Fibroblast of villous mesenchyme (primary cell): ENCODE data around the gene SPAAR. TPM values are rescaled to one million over a fixed set of nuclear protein-coding genes. Genes with fewer than 3 reads are reported as not detected.

Experiments
- DNase-seq: peaks from one replicate; pipeline ENCODE4 v3.0.0-alpha.2; 2010; ENCODE audit warnings: low read depth
- H3K4me3 ChIP-seq: 2 replicates; pipeline ENCODE4 v1.5.1; 2011; ENCODE audit warnings: low read depth, mild to moderate bottlenecking, low read length
- CTCF ChIP-seq: IDR thresholded peaks from 2 replicates; pipeline ENCODE4 v1.5.1; 2012; ENCODE audit warnings: low read depth, mild to moderate bottlenecking, low read length; ENCODE audit not compliant: insufficient read depth
- total RNA-seq: library from RNA; depleted of rRNA; stranded (reverse); fragments of >200 nt; gene quantifications from 2 replicates; pipeline ENCODE4 v1.2.3, GENCODE V29; 2012

The SPAAR gene
- total RNA-seq, 1 donor: not detected

DNA sequence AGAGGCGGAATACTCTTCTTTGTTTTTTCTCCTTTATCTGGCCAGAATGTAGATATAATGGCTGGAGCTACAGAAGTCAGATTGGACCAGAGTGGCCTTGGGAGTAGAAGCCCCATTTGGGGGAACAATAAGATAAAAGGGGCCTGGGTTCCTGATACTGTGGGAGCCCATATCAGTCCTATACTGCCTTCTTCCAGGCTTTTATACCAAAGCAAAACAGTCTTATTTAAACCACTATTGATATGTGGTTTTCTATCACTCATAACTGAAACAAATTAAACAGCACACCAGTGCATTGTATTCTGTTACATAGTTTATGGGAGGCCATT, 14.3 kb downstream of the SPAAR start:
- no peak overlapping the region for H3K4me3 ChIP-seq

DNA sequence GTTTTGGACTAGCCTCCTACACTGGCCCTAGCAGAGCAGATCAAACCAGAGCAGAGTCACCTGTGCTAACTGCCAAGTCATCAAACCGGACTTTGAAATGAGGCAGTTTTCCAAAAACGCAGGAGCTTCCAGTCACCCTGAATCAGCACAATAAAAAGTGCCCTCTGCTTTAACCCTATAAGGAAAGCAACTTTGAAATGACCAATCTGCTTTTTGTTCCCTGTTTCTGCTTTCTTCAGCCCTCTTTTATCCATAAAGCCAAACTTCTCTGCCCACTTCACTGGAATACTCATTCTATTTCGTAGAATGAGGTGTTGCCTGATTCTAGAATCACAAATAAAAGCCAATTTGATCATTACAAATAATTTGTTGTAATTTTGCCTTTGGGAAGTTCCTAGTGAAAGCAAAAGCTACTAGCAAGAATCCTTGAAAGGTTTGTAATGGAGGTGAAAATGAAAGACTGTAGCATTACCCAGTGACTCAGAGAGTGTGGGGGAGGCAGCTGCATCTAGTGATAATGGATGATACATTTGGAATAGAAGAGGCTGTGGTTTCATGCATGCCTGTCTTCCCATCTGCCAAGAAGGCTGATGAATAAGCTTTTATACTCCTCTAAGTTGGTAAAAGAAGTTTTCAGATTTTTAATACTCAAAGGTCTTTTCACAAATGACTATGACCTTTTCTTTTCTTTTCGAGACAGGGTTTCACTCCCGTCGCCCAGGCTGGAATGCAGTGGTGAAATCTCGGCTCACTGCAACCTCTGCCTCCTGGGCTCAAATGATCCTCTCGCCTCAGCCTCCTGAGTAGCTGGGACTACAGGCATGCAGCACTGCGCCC, 14.9 kb downstream of the SPAAR start:
- H3K4me3 ChIP-seq: no peak overlapping the region
- TF ChIP-seq CTCF: no peak

More for the DNA sequence above, 14.3 kb downstream of the SPAAR start:
- no peak for DNase-seq
- no peak for TF ChIP-seq CTCF

DNA sequence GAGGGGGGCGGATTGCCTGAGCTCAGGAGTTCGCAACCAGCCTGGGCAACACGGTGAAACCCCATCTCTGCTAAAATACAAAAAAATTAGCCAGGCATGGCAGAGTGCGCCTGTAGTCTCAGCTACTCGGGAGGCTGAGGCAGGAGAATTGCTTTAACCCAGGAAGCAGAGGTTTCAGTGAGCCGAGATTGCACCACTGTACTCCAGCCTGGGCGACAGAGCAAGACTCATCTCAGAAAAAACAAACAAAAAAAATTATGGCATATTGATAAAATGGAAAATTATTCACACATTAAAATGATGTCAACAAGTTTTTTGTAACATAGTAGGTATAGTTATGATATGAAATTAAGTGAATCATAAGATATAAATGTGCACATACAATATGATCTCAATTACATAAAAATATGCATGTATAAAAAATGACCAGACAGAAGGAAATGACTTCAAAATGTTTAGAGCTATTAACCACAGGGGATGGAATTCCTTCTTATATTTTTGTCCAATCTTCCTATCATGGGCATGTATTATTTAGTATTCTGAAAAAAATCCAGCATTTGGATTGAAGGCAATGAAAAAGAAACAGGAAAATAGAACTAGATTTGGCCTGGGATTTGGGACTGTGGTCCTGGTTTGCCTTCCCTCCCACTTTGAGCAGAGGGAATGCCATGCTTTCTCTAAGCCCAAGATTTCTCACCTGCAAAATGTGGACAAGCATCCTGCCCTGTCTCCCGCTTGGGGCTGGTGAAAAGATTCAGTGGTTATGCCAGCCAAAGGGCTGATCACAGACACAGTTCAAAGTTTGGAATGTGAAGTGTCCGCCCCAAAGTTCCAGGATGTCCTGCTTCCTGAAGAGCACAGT, 19.5 kb downstream of the SPAAR start:
- TF ChIP-seq CTCF: no peak
- H3K4me3 ChIP-seq: no peak overlapping the region
- DNase-seq: no peak

More for the DNA sequence above, 14.9 kb downstream of the SPAAR start:
- DNase-seq: peak; percentile 88

GRCh38 chr9:35929453-35929718, 20.1 kb downstream of the SPAAR start:
- no peak overlapping the region for H3K4me3 ChIP-seq
- DNase-seq: no peak
- no peak for TF ChIP-seq CTCF

DNA sequence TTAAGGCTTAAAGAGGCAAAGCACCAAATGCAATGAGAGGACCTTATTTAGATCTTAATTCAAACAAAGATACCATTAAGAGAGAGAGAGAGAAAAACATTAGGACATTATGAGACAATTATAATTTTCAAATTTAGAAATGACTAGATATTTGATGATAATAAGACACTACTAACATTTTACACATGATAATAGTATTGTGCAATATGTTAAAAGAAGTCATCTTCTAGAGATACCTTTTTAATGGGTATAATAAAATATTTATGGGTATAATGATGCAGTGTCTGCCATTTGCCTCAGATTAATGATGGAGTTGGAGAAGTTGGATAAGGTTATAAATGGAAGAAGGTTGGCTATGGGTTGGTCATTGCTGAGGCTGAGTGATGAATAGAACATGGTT, 21.2 kb downstream of the SPAAR start:
- no peak for TF ChIP-seq CTCF
- DNase-seq: no peak
- H3K4me3 ChIP-seq: no peak overlapping the region

DNA sequence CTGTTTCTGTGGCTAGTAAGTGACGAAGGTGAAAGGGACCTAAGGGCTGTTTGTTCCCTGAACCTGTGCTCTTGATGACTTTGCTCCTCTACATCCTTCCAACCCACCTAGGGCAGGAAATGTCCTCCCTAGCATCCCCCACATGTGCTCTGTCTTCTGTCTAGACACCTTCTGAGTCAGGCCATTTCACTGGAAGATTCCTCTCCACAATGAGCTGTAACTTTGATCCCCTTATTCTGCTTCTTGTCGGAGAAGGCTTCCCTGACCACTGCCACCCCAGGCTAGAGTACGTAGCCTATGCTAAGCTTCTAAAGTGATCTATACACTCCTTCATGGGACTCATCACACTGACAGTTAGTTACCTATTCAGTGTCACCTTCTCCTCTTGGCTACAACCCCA, 21.7 kb downstream of the SPAAR start:
- H3K4me3 ChIP-seq: no peak overlapping the region
- no peak for DNase-seq
- TF ChIP-seq CTCF: no peak

- TF ChIP-seq CTCF: no peak
- no peak for DNase-seq
- H3K4me3 ChIP-seq: no peak overlapping the region
Measured at GRCh38 chr9:35932735-35933134, 23.4 kb downstream of the SPAAR start.
